HEK293 (cell line): ENCODE measurements around the gene RRP8.

ENCODE experiments used
- CTCF ChIP-seq: fragments of 450-650 bp; formaldehyde crosslinking; IDR thresholded peaks from 2 replicates; pipeline ENCODE4 v1.5.1; 2016; ENCODE audit warnings: missing biosample characterization, missing genetic modification characterization
- OSR2 ChIP-seq: fragments of 450-650 bp; formaldehyde crosslinking; IDR thresholded peaks from 2 replicates; pipeline ENCODE4 v1.5.1; 2016; ENCODE audit warnings: missing biosample characterization, missing genetic modification characterization
- PATZ1 ChIP-seq: fragments of 450-650 bp; formaldehyde crosslinking; IDR thresholded peaks from 2 replicates; pipeline ENCODE4 v1.5.1; 2016; ENCODE audit warnings: missing biosample characterization, missing genetic modification characterization
- SP7 ChIP-seq: fragments of 450-650 bp; formaldehyde crosslinking; IDR thresholded peaks from 2 replicates; pipeline ENCODE4 v1.5.1; 2016; ENCODE audit warnings: missing biosample characterization, missing genetic modification characterization
- ZNF274 ChIP-seq, 2 experiments: fragments of 200-500 bp in 1 of 2; fragments of 450-650 bp in 1 of 2; sonication (Bioruptor generic) in 1 of 2; formaldehyde crosslinking in 1 of 2; IDR thresholded peaks; 2 replicates each; pipeline versions ENCODE4 v1.5.1 to v1.6.1; 2014 to 2016; ENCODE audit warnings: borderline replicate concordance in 1 of 2, inconsistent platforms in 1 of 2, low read length in 1 of 2, missing biosample characterization in 1 of 2, missing genetic modification characterization in 1 of 2
- ZNF580 ChIP-seq: fragments of 450-650 bp; formaldehyde crosslinking; IDR thresholded peaks from 2 replicates; pipeline ENCODE4 v1.5.1; 2016; ENCODE audit warnings: missing biosample characterization, missing genetic modification characterization
- ZNF777 ChIP-seq: fragments of 450-650 bp; formaldehyde crosslinking; IDR thresholded peaks from 2 replicates; pipeline ENCODE4 v1.5.1; 2017; ENCODE audit warnings: missing biosample characterization, missing genetic modification characterization, borderline replicate concordance

- no peak for TF ChIP-seq CTCF
- TF ChIP-seq ZNF777 (tag by site-specific recombination), result no peak
- no peak for TF ChIP-seq ZNF274 (IDR thresholded peaks at IDR 0.05; ENCODE audit: low read length)
- no peak for TF ChIP-seq ZNF274 (tag by site-specific recombination; IDR thresholded peaks at IDR 0.05; ENCODE audit: borderline replicate concordance)
- no peak for TF ChIP-seq OSR2 (tag by site-specific recombination)
- TF ChIP-seq SP7 (tag by site-specific recombination), result no peak
- no peak for TF ChIP-seq PATZ1 (tag by site-specific recombination)
- no peak for TF ChIP-seq ZNF580
These were observed 26.1 kb upstream of the RRP8 start for GRCh38 chr11:6629573-6629891.
